Fibroblast of pulmonary artery (primary cell): ENCODE data around the gene GIGYF1.
A peak's percentile ranks its signal among the peaks of the same experiment; 100 is the strongest.

ENCODE experiments used
- DNase-seq: peaks from one replicate; pipeline ENCODE4 v3.0.0-alpha.2; 2010; ENCODE audit warnings: low read depth
- H3K4me3 ChIP-seq: replicated peaks from 2 replicates; pipeline ENCODE4 v1.5.1; 2011; ENCODE audit warnings: low read depth, mild to moderate bottlenecking, control low read depth, low read length, moderate library complexity
- CTCF ChIP-seq: IDR thresholded peaks from 2 replicates; pipeline ENCODE4 v1.5.1; 2011; ENCODE audit warnings: mild to moderate bottlenecking, control low read depth, low read length, inconsistent platforms; ENCODE audit errors: missing control alignments

Gene GIGYF1

GRCh38 chr7:100678291-100678984, 15.6 kb downstream of the GIGYF1 start:
- DNase-seq, result no peak
- no peak overlapping the region for H3K4me3 ChIP-seq
- TF ChIP-seq CTCF, result no peak

GRCh38 chr7:100677308-100678267, 16.5 kb downstream of the GIGYF1 start:
- no peak for TF ChIP-seq CTCF
- H3K4me3 ChIP-seq, result no peak overlapping the region
- DNase-seq, result no peak

DNA sequence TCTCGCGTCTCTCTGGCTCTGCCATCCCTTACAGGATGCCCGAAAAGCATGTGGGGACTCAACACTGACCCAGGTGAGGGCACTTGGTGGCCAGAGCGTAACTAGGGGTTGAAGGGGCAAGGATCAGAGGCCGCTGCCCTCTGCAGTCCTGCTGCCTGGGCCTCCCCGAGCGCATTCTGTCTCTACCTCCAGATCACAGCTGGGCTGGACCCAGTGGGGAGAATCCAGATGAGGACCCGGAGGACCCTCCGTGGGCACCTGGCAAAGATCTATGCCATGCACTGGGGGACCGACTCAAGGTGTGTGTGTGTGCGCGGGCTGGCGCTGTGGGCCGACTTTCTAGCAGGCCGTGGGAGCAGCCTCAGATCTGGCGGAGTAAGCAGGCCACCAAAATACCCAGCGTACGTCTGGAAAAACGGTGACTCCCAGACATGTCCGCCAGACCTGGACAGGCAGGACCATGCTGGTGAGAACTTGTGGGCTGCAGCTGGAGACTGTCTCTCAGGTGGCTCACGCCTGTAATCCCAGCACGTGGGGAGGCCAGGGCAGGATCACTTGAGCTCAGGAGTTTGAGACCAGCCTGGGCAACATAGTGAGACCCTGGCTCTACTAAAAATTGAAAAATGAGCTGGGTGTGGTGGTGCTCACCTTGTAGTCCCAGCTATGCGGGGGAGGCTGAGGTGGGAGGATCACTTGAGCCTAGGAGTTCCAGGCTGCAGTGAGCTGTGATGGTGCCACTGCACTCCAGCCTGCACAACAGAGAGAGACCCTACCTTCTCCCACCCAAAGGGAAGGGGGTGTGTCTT, 17.3 kb downstream of the GIGYF1 start:
- no peak for TF ChIP-seq CTCF
- DNase-seq, result no peak
- peak overlapping the region; percentile 95 for H3K4me3 ChIP-seq

GRCh38 chr7:100675581-100676350, 18.3 kb downstream of the GIGYF1 start:
- DNase-seq, result peak; percentile 73
- no peak for TF ChIP-seq CTCF
- H3K4me3 ChIP-seq, result peak overlapping the region; percentile 95

GRCh38 chr7:100675105-100675451, 19.0 kb downstream of the GIGYF1 start:
- TF ChIP-seq CTCF, result no peak
- H3K4me3 ChIP-seq, result peak overlapping the region; percentile 95
- no peak for DNase-seq
